GM12892 (cell line): ENCODE results near the gene STUB1.

Source experiments
- POLR2A ChIP-seq: IDR thresholded peaks from 2 replicates; pipeline ENCODE4 v1.6.1; 2011; ENCODE audit warnings: low read depth, low read length, control low read depth
- POLR2AphosphoS5 ChIP-seq: IDR thresholded peaks from 2 replicates; pipeline ENCODE4 v1.6.1; 2011; ENCODE audit warnings: low read depth, low read length, control low read depth
- TAF1 ChIP-seq: IDR thresholded peaks from 2 replicates; pipeline ENCODE4 v1.6.1; 2011; ENCODE audit warnings: low read depth, mild to moderate bottlenecking, control low read depth, low read length, borderline replicate concordance

DNA sequence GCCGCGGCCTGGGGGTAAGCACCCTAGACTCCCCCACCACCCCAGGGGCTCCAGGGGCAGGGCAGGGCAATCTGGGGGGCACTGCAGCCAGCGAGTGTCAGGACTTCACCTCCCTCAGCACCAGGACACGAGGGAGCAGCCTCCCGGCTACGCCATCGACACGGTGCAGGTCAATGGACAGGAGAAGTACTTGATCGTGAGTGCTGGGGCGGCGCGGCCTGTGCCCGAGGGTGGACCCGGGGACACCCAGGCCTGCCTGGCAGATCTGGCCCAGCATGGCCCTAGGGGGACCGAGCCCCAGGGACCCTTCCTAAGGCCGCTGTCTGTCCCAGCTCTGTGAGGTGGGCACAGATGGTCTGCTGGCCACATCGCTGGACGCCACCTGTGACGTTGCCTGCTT, 7.8 kb upstream of the STUB1 start:
- TF ChIP-seq POLR2AphosphoS5 = no peak
- TF ChIP-seq POLR2A = no peak
- TF ChIP-seq TAF1 = no peak
